Myocyte (in vitro differentiated cells): ENCODE data around the gene MED28. TPM values are rescaled to one million over a fixed set of nuclear protein-coding genes. Genes with fewer than 3 reads are reported as not detected.

Source experiments
- DNase-seq: peaks from one replicate; pipeline ENCODE4 v3.0.0-alpha.2; 2012; ENCODE audit warnings: low read depth
- total RNA-seq: library from RNA; depleted of rRNA; stranded (reverse); fragments of >200 nt; gene quantifications from 2 replicates; pipeline ENCODE4 v1.2.3, GENCODE V29; 2014

MED28 gene
- total RNA-seq, 1 donor from 2014 or later, result 5.5 TPM

DNA sequence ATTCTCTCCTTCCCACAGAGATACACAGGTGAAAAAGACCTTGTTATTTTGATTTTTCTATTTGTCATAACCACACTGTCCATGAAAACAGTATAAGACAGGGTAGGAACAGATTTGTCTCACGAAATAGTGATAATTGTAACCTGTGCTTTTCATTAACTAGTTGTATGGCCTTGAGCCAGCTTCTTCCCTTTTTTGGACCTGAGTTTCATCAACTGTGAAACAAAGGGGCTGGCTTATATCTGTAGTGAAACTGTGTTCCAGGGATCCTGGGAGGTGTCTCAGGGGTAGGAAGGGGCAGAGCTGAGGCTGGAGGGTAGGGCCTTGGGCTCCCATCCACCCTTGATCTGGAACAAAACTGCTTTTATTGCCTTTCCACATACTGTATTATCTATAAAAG is 50.9 kb downstream of the MED28 start:
- DNase-seq, result no peak

DNA sequence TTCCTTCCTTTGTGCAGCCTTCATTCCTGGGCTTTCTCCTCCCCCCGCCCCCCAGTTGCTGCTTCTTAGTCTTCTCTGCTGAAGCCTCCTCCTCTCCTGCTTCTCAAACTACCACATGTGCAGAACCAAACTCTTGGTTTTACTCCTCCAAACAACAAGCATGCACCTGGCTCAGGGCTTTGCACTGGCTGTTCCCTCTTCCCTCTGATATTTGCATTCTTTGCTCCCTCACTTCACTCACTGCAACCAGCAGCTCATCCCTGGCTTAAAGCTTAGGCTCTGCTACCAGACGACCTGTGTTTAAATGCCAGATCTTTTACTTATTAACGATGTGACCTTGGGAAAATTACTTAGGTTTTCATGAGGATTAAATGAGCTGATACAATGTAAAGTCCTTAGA is 51.4 kb downstream of the MED28 start:
- DNase-seq, result no peak

DNA sequence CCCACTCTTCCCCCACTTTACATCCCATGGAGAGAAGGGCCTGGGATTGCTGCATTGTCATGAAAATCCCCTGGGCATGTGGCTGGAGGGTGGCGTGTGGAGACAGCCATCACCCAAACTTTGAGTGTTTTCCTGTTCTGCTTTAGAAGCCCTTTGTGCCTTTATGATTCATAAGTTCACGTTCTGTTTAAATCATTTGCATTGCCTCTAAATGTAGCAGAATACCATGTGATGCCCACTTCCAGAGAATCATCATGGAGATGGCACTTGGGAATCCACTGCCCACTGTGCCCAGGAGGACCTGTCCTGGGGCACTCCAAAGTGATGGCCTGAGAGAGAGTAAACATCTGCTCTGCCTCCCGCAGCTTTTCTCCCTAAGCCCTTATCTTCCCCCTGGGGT is 52.8 kb downstream of the MED28 start:
- no peak for DNase-seq

DNA sequence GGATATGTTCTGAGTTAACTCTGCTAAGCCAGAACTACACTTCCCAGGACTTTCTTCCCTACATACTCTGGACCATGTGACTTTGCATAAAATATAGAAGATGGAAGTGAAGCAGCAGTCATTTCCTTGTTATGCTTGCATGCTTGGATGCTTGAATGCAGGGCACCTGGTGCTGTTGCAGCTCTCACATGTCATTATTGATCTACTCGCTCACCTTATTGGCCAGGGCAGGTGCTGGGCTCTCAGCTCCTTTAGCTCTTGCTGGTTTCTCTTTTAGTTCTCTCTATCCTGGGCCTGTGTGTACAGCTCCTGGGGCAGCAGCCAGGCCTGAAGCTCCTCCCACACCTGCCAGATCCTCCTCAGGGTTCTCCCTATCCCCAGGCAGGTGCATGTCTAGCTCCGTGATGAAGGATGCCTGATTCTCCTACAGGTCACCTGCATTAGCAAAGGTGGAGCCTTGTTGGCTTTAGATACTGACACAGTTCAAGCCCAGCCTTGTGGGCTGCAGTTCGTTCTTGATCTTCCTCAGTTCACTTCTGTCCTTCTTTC is 53.3 kb downstream of the MED28 start:
- DNase-seq, result no peak

DNA sequence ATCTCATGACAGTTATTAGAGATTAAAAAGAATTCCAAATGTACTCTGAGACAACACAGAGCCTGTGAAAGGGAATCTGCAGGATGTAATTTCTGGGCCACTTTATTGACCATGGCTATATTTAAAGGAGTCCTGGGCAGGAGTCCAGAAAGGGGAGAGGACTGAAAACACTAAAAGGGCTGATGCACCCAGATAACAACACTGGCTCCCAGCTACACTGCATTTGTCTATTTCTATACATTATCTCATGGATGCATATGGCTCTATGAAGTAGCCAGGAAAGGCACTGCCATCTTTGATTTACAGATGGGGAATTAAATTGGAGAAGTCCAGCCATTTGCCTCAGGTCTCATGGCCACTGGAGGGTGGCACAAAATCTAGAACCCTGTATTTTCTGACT is 56.0 kb downstream of the MED28 start:
- DNase-seq, result no peak

DNA sequence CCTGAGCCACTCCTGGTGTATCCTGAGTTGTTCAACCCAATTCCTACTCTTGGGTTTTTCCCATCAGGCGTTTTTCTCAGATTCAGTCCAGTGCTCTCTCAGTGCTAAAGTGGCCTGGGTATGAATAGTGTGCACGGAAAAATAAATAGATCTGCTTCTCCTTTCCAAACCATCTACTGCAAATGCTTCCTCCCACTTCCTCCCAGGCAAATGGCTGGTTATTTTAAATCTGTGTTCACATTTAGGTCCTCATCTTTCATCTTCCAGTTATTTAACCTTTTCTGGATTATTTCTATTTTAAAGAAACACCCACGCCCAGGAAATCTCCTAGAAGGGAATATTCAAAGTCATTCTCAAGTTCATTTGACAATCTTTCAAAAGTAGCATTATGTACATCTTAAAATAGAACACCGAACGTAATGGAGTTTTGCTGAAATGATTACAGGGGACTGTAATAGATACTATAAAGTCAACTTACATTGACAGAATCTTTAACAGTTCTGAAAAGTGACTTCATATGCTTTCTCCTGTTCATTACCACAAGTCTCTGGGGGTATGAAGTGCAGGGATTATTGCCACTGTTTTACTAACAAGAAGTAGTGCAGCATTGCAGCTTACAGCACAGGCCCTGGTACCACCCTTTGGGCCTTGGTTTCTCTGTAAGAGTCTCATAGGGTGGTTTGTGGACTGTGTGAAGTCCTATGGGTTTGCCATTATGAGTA is 66.3 kb downstream of the MED28 start:
- no peak for DNase-seq

DNA sequence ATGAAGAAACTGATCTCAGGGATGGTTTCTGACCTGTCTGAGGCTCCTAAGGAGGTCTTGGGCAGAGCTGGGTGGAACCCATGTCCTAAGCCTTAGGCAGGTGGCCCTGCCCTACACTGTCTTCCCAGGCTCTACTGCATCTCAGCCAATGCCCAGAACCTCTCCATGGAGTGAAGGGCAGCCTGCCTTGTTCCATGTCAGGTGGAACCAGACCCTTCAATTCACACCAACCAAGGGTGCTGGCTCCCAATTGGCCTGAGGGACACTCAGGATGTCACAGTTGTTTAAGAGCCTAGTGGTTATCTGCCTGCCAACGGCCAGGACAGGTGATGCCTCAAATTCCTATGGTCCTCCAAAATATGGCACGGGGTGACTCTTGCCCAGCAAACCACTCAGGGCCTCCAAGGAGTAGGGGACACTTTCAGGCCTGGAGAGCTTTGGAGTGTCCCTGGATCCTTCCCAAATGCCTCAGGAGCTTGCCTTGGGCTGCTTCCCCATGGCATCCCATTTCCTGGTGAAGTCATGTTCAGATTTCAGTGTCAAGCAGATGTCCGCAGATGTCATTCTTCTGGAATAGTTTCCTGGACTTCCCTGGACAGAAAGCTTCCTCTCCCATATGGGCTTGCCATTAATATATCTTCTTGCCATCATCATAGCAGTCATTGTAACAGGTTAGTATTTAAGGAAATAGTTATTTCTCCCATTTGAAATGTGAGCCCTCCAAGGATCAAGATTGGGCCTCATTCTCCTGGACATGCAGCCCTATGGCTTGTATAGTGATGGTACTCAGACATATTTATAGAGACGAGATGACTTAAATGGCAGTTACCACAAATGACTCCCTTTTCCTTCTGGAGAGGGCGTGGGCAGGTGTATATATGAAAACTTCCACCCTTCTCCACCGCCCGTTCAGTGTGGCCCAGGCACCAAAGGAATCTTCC is 67.1 kb downstream of the MED28 start:
- no peak for DNase-seq

DNA sequence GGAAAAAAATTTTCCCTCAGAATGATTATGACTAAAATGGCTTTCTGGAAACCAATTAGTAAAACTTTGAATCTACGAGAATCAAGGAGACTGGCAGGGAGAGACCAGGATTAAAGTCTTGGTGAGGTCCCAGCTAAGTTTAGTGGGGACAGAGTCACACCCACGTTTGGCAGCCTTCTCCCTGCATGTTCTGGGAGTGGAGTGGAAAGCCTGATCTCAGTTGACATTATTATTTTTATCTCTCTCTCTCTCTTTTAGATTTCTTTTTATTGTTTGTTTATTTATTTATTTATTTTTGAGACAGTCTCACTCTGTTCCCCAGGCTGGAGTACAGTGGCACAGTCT is 67.8 kb downstream of the MED28 start:
- no peak for DNase-seq

Other genes with a start within 250 kb of the MED28 start
- gene QDPR, start 102.6 kb upstream of the MED28 start, total RNA-seq, result 12.0 and 36.8 TPM in 2 replicates
- not detected in 2 replicates for gene CLRN2, start 99.5 kb upstream of the MED28 start, total RNA-seq
- 49.5 and 59.0 TPM in 2 replicates for gene LAP3, start 37.4 kb upstream of the MED28 start, total RNA-seq
- not detected in 2 replicates for gene FAM184B, start 167.0 kb downstream of the MED28 start, total RNA-seq
- 15.4 and 21.4 TPM in 2 replicates for gene DCAF16, start 196.1 kb downstream of the MED28 start, total RNA-seq
- 1.5 and 1.8 TPM in 2 replicates for gene NCAPG, start 196.3 kb downstream of the MED28 start, total RNA-seq